Brain microvascular endothelial cell (primary cell): Measurements from ENCODE around the gene SPINK4.

Source experiments
- DNase-seq: peaks from one replicate; pipeline ENCODE4 v3.0.0-alpha.2; 2020
- H3K27ac ChIP-seq: fragments of 250-450 bp; sonication (Bioruptor Pico); 2 replicates; pipeline ENCODE4 v1.5.1; 2020; ENCODE audit warnings: mild to moderate bottlenecking, moderate library complexity
- H3K27me3 ChIP-seq: fragments of 250-450 bp; sonication (Bioruptor Pico); replicated peaks from 2 replicates; pipeline ENCODE4 v1.5.1; 2020; ENCODE audit warnings: mild to moderate bottlenecking
- H3K36me3 ChIP-seq: fragments of 250-450 bp; sonication (Bioruptor Pico); replicated peaks from 2 replicates; pipeline ENCODE4 v1.5.1; 2020; ENCODE audit warnings: mild to moderate bottlenecking
- H3K4me3 ChIP-seq: 2 replicates; pipeline ENCODE4 v1.5.1; 2011; ENCODE audit warnings: low read depth, mild to moderate bottlenecking, control low read depth, low read length, moderate library complexity
- in situ Hi-C: cut with HindIII; loops from 2 replicates; pipeline ENCODE4 v1.10.0; 2017; ENCODE audit warnings: low sequenced_read_pairs, low pct_ligation_motif_present
- TF ChIP-seq, protein P1 (sequence below): IDR thresholded peaks from 2 replicates; pipeline ENCODE4 v1.5.1; 2011; ENCODE audit warnings: low read depth, mild to moderate bottlenecking, moderate library complexity, low read length, control low read depth, inconsistent platforms; ENCODE audit errors: missing control alignments

SPINK4 gene

DNA sequence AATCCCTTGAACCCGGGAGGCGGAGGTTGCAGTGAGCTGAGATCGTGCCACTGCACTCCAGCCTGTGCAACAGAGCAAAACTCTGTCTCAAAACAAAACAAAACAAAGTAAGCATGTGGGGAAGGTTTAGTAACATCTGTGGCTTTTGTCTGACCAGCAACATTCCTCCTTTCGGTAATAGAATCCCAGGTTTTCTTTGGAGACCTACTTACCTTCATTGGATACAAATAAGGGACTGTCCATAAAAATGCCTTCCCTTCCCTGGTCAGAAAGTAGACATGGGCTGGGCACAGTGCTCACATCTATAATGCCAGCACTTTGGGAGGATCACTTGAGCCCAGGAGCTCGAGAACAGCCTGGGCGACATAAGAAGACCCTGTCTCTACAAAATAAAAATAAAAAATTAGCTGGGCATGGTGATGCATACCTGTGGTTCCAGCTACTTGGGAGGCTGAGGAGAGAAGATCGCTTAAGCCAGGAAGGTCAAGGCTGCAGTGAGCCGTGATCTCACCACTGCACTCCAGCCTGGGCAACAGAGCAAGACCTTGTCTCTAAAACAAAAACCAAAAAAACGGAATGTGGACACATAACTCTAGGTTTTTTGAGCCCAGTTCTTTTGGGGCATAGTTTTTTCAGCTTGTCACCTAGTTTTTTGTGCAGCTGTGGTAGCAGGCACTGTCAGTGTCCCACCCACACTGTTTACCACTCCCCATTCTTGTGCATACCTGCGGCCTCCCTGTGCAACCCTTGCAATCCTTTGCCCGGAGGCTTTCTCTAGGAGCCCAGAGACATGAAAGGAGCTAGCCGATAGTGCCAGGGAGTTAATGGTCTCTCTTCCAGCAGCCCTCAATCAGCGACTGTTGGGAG, 9.0 kb upstream of the SPINK4 start:
- Histone ChIP-seq H3K27me3 (no peaks in the 10 kb centered on the region), H3K4me3 (no peak overlapping the region), H3K27ac (no peak overlapping the region), H3K36me3 (no peaks in the 10 kb centered on the region)
- no peak for DNase-seq
- in situ Hi-C loops = no loop called here
- TF ChIP-seq, protein P1, sequence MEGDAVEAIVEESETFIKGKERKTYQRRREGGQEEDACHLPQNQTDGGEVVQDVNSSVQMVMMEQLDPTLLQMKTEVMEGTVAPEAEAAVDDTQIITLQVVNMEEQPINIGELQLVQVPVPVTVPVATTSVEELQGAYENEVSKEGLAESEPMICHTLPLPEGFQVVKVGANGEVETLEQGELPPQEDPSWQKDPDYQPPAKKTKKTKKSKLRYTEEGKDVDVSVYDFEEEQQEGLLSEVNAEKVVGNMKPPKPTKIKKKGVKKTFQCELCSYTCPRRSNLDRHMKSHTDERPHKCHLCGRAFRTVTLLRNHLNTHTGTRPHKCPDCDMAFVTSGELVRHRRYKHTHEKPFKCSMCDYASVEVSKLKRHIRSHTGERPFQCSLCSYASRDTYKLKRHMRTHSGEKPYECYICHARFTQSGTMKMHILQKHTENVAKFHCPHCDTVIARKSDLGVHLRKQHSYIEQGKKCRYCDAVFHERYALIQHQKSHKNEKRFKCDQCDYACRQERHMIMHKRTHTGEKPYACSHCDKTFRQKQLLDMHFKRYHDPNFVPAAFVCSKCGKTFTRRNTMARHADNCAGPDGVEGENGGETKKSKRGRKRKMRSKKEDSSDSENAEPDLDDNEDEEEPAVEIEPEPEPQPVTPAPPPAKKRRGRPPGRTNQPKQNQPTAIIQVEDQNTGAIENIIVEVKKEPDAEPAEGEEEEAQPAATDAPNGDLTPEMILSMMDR = no peak

DNA sequence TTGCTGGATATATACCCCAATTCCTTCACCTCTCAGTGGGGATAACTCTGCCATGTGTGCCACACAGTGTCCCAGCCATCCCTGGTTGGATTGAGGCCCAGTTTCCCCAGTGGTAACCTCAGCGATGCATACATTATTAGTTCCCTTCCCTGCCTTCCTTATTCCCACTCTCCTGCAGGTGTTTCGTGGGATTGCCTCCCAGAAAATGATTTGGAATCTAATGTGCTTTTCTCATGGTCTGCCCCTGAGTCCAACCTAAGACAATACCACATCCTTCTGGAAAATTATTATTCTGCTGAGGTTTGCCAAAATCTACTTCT, 8.4 kb upstream of the SPINK4 start:
- no peaks in the 10 kb centered on the region for H3K27me3 ChIP-seq
- no peaks in the 10 kb centered on the region for H3K36me3 ChIP-seq
- H3K27ac ChIP-seq = no peak overlapping the region
- DNase-seq = no peak
- TF ChIP-seq, protein P1 = no peak
- in situ Hi-C loops = no loop called here
- H3K4me3 ChIP-seq = no peak overlapping the region

DNA sequence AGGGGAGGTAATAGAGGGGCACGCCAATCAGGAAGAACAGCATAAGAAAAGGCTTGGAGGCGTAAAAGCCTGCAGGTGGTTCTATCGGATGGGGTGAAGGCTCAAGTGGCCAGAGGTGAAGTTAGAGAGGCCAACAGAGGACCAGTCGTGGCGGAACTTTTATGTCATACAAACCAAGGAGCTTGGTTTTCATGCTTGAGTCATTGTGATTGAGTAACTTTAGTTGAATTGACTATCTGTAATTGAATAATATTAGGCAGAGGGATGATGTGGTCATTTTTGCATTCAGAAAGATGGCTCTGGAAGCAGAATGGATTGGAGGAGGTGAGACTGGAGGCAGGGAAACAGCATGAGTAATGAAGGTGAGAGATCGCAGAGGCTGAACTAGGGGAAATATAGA, 7.2 kb upstream of the SPINK4 start:
- no peak overlapping the region for H3K27ac ChIP-seq
- in situ Hi-C loops = no loop called here
- no peaks in the 10 kb centered on the region for H3K27me3 ChIP-seq
- TF ChIP-seq, protein P1 = no peak
- no peak for DNase-seq
- no peaks in the 10 kb centered on the region for H3K36me3 ChIP-seq
- H3K4me3 ChIP-seq = no peak overlapping the region

DNA sequence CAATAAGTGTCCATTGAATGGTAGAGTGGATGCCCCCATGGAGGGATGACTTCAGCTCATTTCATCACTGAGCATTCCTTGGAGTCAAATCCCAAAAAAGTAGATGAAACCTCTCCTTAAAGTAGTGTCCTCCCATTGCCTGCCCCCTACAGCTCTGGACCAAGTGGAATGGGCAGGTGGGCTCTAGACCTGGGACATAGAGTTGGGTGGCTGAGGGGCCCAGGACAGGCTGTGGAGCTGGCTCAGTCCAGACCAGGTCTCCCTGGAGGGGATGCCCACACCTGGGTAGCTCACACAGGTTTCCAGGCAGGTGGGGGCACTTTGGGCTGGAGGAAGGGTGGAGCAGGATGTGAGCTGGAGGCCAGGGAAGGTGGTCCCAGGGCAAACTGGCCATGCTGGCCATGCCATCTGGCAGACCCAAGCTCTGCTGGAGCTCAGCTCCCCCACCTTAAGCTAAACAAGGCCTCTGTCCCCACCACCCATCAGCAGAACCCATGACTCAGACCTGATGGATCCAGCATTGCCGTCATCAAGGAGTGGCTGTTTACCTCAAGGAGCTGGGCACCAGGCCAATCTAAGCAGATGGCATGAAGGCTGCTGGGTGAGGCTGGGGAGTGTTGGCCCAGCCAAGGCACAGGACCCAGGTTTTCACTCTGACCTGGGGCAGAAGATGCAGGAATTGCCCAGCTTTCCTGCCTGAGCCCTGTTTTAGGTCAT, 6.2 kb upstream of the SPINK4 start:
- in situ Hi-C loops = no loop called here
- no peak overlapping the region for H3K4me3 ChIP-seq
- no peaks in the 10 kb centered on the region for H3K36me3 ChIP-seq

DNA sequence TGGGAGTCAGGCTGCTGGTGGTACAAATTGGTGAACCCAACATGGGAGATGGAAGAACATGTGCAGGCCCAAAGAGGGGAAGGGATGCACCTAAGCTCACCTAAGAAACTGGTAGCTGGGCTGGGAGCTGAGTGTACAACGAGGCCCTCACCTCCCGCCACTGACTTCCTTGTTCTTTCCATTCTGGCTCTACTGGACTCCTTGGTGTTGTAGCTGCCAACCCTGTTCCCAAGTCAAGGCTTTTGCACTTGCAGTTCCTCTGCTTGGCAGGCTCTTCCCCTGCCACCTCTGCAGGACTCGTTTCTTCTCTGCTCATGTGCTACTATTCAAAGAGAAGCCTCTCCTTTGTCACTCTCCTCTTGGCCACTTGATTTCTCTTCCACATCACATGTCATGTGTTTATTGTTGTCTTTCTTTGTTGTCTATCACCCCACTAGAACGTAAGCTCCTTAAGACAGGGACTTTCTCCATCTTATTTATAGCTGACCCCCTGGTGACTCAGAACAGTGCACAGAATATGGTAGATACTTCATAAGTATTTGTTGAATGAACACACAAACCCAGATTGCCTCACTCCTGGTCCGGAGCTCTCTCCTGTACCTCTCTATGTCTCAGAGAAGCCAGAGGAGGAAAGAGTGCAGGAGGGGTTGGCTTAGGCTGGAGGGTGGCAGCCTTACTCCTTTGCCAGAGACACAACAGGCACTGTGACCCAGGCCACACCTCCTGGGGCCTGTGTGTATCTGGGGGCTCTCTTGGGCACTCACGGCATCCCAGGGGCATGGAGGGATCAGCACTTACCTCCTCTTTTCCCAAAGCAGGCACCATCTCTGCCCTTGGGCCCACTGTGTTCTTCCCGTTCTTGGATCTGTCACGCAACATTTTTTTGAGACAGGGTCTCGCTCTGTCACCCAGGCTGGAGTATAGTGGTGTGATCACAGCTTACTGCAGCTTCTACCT, 5.2 kb upstream of the SPINK4 start:
- no peak overlapping the region for H3K4me3 ChIP-seq
- in situ Hi-C loops = no loop called here
- peak; percentile 37 for DNase-seq
- H3K27ac ChIP-seq = no peak overlapping the region
- TF ChIP-seq, protein P1 = no peak
- no peaks in the 10 kb centered on the region for H3K36me3 ChIP-seq
- H3K27me3 ChIP-seq = no peaks in the 10 kb centered on the region

More for the DNA sequence above, 6.2 kb upstream of the SPINK4 start:
- H3K27me3 ChIP-seq = no peaks in the 10 kb centered on the region
- TF ChIP-seq, protein P1 = no peak
- DNase-seq = peak; percentile 91
- H3K27ac ChIP-seq = no peak overlapping the region
